ENCODE measurements around the gene SEPTIN5. TPM values are rescaled to one million over a fixed set of nuclear protein-coding genes. Genes with fewer than 3 reads are reported as not detected.
A peak's percentile ranks its signal among the peaks of the same experiment; 100 is the strongest.

Gene SEPTIN5
- total RNA-seq, 1 donor from 2014 or later, result 5.0 TPM

GRCh38 chr22:19701420-19702145, 12.7 kb upstream of the SEPTIN5 start:
- no peaks in the 10 kb centered on the region for H3K36me3 Mint-ChIP-seq
- H3K4me1 Mint-ChIP-seq, result peaks cover 5% of the 10 kb centered on the region
- H3K4me3 Mint-ChIP-seq, result no peak overlapping the region
- Histone ChIP-seq H3K9ac (no peak overlapping the region), H3F3A (ENCODE audit: low read depth) (peaks cover 2% of the 10 kb centered on the region), H3K79me2 (ENCODE audit: low read depth) (no peaks in the 10 kb centered on the region), H2AFZ (replicated peaks) (no peak overlapping the region), H3K9me3 (ENCODE audit: low read depth) (no peaks in the 10 kb centered on the region), H3K4me1 (no peaks in the 10 kb centered on the region), H4K20me1 (ENCODE audit: low read depth) (no peaks in the 10 kb centered on the region), H3K36me3 (no peaks in the 10 kb centered on the region), H3K27me3 (no peaks in the 10 kb centered on the region), H3K4me3 (no peak overlapping the region), H3K4me2 (no peak overlapping the region), H3K27ac (no peak overlapping the region)
- H3K27ac Mint-ChIP-seq, result no peak overlapping the region
- DNase-seq (ENCODE audit: low spot score), result no peak
- TF ChIP-seq CTCF (IDR thresholded peaks at IDR 0.05), result no peak
- TF ChIP-seq EZH2 (IDR thresholded peaks at IDR 0.05), result no peak
- TF ChIP-seq EZH2phosphoT487 (IDR thresholded peaks at IDR 0.05), result no peak
- H3K27me3 Mint-ChIP-seq (ENCODE audit: insufficient read depth, low read depth), result peaks cover 6% of the 10 kb centered on the region
- no peaks in the 10 kb centered on the region for H3K9me3 Mint-ChIP-seq

- Mint-ChIP-seq H3K9me3 (no peaks in the 10 kb centered on the region), H3K27ac (no peak overlapping the region), H3K27me3 (ENCODE audit: insufficient read depth, low read depth) (peaks cover 6% of the 10 kb centered on the region), H3K4me3 (no peak overlapping the region), H3K36me3 (no peaks in the 10 kb centered on the region), H3K4me1 (peaks cover 5% of the 10 kb centered on the region)
- Histone ChIP-seq H3K4me3 (no peak overlapping the region), H3K4me1 (no peaks in the 10 kb centered on the region), H3K27ac (no peak overlapping the region), H2AFZ (replicated peaks) (no peak overlapping the region), H3K27me3 (no peaks in the 10 kb centered on the region), H4K20me1 (ENCODE audit: low read depth) (no peaks in the 10 kb centered on the region), H3K9me3 (ENCODE audit: low read depth) (no peaks in the 10 kb centered on the region), H3F3A (ENCODE audit: low read depth) (peaks cover 2% of the 10 kb centered on the region), H3K9ac (no peak overlapping the region), H3K36me3 (no peaks in the 10 kb centered on the region), H3K79me2 (ENCODE audit: low read depth) (no peaks in the 10 kb centered on the region), H3K4me2 (no peak overlapping the region)
- no peak for DNase-seq (ENCODE audit: low spot score)
- no peak for TF ChIP-seq EZH2 (IDR thresholded peaks at IDR 0.05)
- TF ChIP-seq EZH2phosphoT487 (IDR thresholded peaks at IDR 0.05), result no peak
- no peak for TF ChIP-seq CTCF (IDR thresholded peaks at IDR 0.05)
Observed at GRCh38 chr22:19703869-19704268, 10.4 kb upstream of the SEPTIN5 start.

- Histone ChIP-seq H3K9ac (no peak overlapping the region), H4K20me1 (ENCODE audit: low read depth) (no peaks in the 10 kb centered on the region), H3F3A (ENCODE audit: low read depth) (peaks cover 2% of the 10 kb centered on the region), H3K27me3 (peaks cover 3% of the 10 kb centered on the region), H3K79me2 (ENCODE audit: low read depth) (no peaks in the 10 kb centered on the region), H3K36me3 (no peaks in the 10 kb centered on the region), H3K27ac (no peak overlapping the region), H3K4me3 (no peak overlapping the region), H3K9me3 (ENCODE audit: low read depth) (no peaks in the 10 kb centered on the region), H3K4me1 (no peaks in the 10 kb centered on the region), H3K4me2 (no peak overlapping the region), H2AFZ (replicated peaks) (peak overlapping the region; percentile 68)
- H3K36me3 Mint-ChIP-seq, result no peaks in the 10 kb centered on the region
- no peaks in the 10 kb centered on the region for H3K9me3 Mint-ChIP-seq
- no peak overlapping the region for H3K4me3 Mint-ChIP-seq
- no peak for DNase-seq (ENCODE audit: low spot score)
- H3K27me3 Mint-ChIP-seq (ENCODE audit: insufficient read depth, low read depth), result peaks cover 6% of the 10 kb centered on the region
- no peak for TF ChIP-seq EZH2 (IDR thresholded peaks at IDR 0.05)
- TF ChIP-seq CTCF (IDR thresholded peaks at IDR 0.05), result no peak
- TF ChIP-seq EZH2phosphoT487 (IDR thresholded peaks at IDR 0.05), result no peak
- H3K27ac Mint-ChIP-seq, result no peak overlapping the region
- peaks cover 5% of the 10 kb centered on the region for H3K4me1 Mint-ChIP-seq
Observed at GRCh38 chr22:19704355-19705015, 9.8 kb upstream of the SEPTIN5 start.
